Activated T-helper 1 cell treated with anti-CD3 and anti-CD28 coated beads, Interleukin-12 subunit alpha, Interleukin-12 subunit beta, Interleukin-2, Interleukin-4 antibody, amounts not matched to agents 30 ng/mL and 10 ng/mL and 1 ng/mL, durations not matched to agents 14 hours and 24 hours and 36 hours (primary cell): ENCODE results near the gene RANBP1. TPM values are rescaled to one million over a fixed set of nuclear protein-coding genes. Genes with fewer than 3 reads are reported as not detected.
A peak's percentile ranks its signal among the peaks of the same experiment; 100 is the strongest.

Experiments used
- DNase-seq: peaks from one replicate; pipeline ENCODE4 v3.0.0; 2021; ENCODE audit warnings: low spot score
- H3K27ac Mint-ChIP-seq: one replicate; pipeline ENCODE4 v1.8.0; 2021; ENCODE audit warnings: mild to moderate bottlenecking, mixed read lengths
- H3K27me3 Mint-ChIP-seq: one replicate; pipeline ENCODE4 v1.8.0; 2022; ENCODE audit warnings: mild to moderate bottlenecking, moderate library complexity, mixed read lengths; ENCODE audit not compliant: insufficient read depth
- H3K36me3 Mint-ChIP-seq: one replicate; pipeline ENCODE4 v1.8.0; 2021; ENCODE audit warnings: low read depth, mixed read lengths
- H3K4me1 Mint-ChIP-seq: one replicate; pipeline ENCODE4 v1.8.0; 2021; ENCODE audit warnings: low read depth, mixed read lengths
- H3K4me3 Mint-ChIP-seq: one replicate; pipeline ENCODE4 v1.8.0; 2021; ENCODE audit warnings: mild to moderate bottlenecking, moderate library complexity, mixed read lengths
- H3K9me3 Mint-ChIP-seq: one replicate; pipeline ENCODE4 v1.8.0; 2021; ENCODE audit warnings: mixed read lengths
- intact Hi-C: fragments of 100-400 bp; cut with micrococcal nuclease; formaldehyde crosslinking; loops from one replicate; pipeline ENCODE4 v1.15.1; 2024
- total RNA-seq: library from RNA; stranded (reverse); gene quantifications from 2 replicates; pipeline ENCODE4 v1.2.3, GENCODE V29; 2022

RANBP1 gene
- total RNA-seq, 1 donor from 2014 or later: 509 TPM

DNA sequence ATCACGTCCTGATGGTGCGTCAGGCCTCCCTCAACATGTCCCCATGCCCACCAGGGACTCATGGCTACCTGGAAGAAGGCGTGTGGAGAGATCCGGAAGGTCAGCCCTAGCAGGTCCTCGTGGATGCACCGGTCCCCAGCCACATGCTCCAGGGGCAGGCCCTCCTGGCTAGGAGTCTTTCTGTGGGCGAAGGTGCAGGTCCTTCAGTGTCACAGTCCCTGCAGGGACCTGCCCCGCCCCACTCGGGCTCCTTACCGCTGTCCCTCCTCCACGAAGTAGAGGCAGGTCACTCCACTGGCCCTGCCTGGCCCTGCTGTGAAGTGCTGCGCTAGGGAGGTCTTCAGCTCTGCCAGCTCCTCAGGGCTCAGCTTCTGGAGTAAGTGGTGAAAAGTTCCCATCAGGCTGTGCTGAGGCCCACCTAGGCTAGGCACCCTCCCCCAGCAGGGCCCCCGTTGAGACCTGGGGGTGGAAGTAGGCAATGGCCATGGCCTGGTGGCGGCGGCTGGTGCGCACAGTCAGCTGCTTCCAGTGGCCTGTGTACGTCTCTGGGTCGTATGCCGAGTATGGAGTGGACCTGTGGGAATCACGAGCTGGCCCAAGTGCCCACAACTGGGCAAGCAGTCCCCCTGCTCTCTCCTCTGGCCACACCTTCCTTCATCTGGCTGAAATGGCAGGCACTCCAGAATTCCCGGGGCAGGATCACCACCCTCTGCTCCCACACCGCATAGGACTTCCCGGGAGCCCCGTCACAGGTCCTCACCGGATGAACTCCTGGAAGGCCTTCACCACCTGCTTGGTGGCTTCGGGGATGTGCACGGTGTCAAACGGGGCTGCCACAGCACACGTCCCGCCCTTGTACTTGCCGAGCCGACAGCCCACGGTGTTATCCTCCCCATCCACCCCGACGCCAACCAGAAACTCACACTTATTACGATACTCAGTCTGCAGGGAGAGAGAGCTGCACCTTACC, 1.1 kb upstream of the RANBP1 start:
- peaks cover 3% of the 10 kb centered on the region for H3K27me3 Mint-ChIP-seq
- peaks cover 43% of the 10 kb centered on the region for H3K36me3 Mint-ChIP-seq
- DNase-seq: no peak
- peak overlapping the region; percentile 81 for H3K4me3 Mint-ChIP-seq
- intact Hi-C loops: loop anchor here (10.0 kb wide), 1 partner anchor 890 kb away; the partner anchor contains the start of gene THAP7
- no peaks in the 10 kb centered on the region for H3K9me3 Mint-ChIP-seq
- peak overlapping the region; percentile 74 for H3K27ac Mint-ChIP-seq
- H3K4me1 Mint-ChIP-seq: peaks cover 47% of the 10 kb centered on the region

DNA sequence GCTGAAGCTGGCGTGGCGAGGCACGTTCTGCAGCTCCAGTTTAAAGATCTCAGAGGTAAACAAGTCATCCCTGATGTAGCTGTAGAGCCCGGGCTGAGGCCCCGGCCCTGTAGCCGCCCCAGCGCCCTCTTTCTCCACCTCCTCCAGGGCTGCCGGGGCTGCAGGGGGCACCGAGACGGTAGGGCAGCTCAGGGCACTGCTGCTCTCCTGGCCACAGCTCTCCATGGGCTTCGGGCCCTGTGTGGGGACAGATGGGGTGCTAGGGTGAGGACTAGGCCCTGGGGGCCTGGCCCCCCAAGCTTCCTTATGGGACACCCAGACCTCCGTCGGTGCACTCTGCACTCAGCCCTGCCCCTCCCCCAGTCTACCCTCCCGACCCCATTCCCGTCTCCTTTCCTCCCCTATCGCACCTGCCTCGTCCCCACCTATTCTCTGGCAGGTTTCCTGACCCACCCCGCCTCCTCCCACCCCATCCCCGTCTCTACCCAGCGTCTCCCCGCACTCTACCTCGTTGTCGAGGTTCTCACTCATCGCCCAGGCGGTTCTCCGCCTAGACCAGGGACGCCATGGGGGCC, 559 bp downstream of the RANBP1 start:
- peak overlapping the region; percentile 96 for H3K27ac Mint-ChIP-seq
- H3K9me3 Mint-ChIP-seq: no peaks in the 10 kb centered on the region
- H3K4me1 Mint-ChIP-seq: peaks cover 37% of the 10 kb centered on the region
- peaks cover 3% of the 10 kb centered on the region for H3K27me3 Mint-ChIP-seq
- no peak for DNase-seq
- intact Hi-C loops: loop anchor here (10.0 kb wide), 1 partner anchor 888 kb away; the partner anchor contains the start of gene THAP7
- H3K36me3 Mint-ChIP-seq: peaks cover 44% of the 10 kb centered on the region
- H3K4me3 Mint-ChIP-seq: peak overlapping the region; percentile 94

DNA sequence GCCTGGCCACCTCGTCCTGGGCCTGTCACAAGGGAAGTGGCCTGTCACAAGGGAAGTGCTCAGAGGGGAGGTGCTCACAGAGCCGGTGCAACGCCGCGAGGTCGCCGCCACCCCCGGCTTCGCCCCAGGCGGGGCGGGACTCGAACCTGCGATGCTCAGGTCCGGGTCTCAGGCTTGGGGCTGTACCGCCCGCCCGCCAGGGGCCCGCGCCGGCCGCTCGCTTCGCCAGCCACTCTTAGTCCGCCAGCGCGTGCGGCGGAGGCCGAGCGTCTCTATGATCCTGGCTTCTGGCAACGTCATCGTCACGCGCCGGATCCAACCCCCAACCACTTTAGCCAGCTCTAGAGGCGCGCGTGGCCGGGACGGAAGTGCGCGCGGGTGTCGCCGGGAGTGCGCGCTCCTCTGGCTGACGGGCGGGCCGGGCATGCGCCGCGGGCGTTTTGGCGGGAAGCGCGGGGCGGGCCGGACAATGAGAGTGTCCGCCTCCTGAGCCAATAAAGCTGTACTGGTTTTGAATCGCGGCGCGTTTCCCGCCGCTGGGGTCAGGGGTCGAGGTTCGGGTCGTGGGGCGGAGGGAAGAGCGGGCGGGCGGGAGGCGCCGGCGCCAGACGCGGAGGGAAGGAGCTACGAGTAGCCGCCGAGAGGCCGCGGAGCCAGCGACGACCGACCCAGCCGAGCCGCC, 1.2 kb downstream of the RANBP1 start, which contains the start of gene TRMT2A:
Gene TRMT2A, minus strand, starts transcription at position 276 of the 682 bp plus-strand sequence. CDS start 320 bp downstream, outside the sequence.
- Mint-ChIP-seq H3K4me3 (peak within 1 kb of the TSS; percentile 97), H3K9me3 (no peaks in the 10 kb centered on the region), H3K36me3 (peaks cover 42% of the 10 kb centered on the region), H3K4me1 (peaks cover 30% of the 10 kb centered on the region), H3K27me3 (peaks cover 3% of the 10 kb centered on the region), H3K27ac (peak within 1 kb of the TSS; percentile 96)
- intact Hi-C loops: loop anchor here (1.0 to 10.0 kb wide), 6 partner anchors 14 to 888 kb away; partner anchors contain the start of genes ARVCF, DGCR6L, DGCR8 and THAP7
- peak; percentile 97 for DNase-seq

DNA sequence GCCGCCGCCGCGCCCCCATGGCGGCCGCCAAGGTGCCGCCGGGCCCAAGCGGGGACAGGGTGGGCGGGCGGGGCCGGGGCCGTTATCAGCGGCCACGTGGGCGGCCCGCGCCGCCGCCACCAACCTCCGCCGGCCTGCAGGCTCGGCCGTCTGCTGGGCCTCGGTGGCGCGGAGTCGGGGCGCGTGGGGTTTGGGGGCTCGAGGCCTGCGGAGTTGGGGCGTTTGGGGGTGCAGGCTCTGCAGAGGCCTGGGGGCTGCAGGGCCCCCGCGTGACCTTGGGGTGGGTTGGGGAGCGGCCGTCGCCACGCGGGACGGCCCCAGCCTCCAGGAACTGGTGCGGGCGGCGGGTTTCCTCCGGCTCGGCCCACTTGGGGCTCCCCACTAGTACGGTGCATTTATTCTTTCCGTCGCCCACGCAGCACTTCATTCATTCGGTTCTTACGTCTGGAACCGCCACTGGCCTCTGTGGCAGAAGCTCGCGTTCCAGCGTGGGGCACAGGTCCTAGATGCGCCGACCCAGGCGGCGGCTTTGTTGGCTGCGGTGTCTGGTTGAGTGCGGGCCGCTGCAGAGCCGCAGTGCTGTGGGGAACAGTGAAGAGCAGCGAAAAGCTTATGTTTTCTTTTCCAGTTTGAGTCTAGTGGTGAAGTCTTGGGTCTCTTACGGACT, 1.9 kb downstream of the RANBP1 start:
- intact Hi-C loops: loop anchor here (1.0 to 10.0 kb wide), 6 partner anchors 14 to 887 kb away; partner anchors contain the start of genes ARVCF, DGCR6L, DGCR8 and THAP7
- peak overlapping the region; percentile 97 for H3K4me3 Mint-ChIP-seq
- DNase-seq: peak; percentile 61
- H3K36me3 Mint-ChIP-seq: peaks cover 47% of the 10 kb centered on the region
- H3K4me1 Mint-ChIP-seq: peaks cover 26% of the 10 kb centered on the region
- H3K27me3 Mint-ChIP-seq: peaks cover 3% of the 10 kb centered on the region
- H3K9me3 Mint-ChIP-seq: no peaks in the 10 kb centered on the region
- peak overlapping the region; percentile 86 for H3K27ac Mint-ChIP-seq

DNA sequence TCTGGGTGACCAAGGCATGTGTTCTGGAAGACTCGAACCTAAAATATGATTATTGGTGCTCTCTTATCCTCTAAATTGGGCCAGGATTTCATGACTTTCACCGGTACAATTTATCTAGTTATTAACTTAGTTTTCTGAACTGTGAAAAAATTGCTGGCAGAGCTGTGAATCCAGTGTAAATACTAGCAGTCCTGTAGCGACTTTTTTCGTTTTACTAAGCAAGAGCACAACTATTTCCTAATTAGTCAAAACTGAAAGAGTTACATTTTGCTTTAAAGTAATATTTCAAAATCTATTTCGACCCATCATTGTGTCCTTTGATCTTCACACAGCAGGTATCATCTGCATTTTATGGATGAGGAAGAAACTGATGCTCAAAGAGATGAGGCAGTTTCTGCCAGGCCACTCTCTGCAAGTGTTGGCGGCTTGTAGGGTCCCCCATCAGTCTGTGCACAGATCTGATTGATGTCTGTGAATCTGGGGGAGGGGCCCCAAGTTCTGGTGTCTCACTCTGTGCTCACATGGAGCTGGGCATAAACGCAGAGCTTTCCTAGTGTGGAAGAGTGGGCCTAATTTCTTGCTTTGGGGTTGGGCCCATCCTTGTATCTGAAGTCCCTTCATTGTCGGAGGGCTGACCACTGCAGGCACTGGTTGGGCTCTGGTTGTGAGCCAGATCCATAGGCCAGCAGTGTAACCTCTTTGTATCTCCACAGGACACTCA, 2.6 kb downstream of the RANBP1 start:
- DNase-seq: no peak
- Mint-ChIP-seq H3K4me1 (peaks cover 26% of the 10 kb centered on the region), H3K27me3 (peaks cover 3% of the 10 kb centered on the region), H3K9me3 (no peaks in the 10 kb centered on the region), H3K36me3 (peaks cover 50% of the 10 kb centered on the region), H3K4me3 (peak overlapping the region; percentile 97), H3K27ac (peak overlapping the region; percentile 86)
- intact Hi-C loops: loop anchor here (10.0 kb wide), 1 partner anchor 886 kb away; the partner anchor contains the start of gene THAP7

DNA sequence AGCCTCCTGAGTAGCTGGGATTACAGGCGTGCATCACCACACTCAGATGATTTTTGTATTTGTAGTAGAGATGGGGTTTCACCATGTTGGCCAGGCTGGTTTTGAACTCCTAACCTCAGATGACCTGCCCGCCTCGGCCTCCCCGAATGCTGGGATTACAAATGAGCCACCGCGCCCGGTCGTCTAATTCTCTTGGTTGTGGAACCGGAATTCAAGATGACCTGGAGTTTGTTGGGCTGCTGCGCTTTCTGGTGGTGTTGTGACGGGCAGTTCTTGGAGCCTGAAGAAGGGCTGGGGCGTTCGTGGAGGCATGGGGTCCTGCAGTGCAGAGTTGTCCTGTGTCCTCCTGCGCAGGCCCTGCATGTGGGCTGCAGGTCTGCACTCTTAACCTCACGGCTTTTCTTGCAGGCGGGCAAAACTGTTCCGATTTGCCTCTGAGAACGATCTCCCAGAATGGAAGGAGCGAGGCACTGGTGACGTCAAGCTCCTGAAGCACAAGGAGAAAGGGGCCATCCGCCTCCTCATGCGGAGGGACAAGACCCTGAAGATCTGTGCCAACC, 6.0 kb downstream of the RANBP1 start:
- Mint-ChIP-seq H3K27me3 (no peaks in the 10 kb centered on the region), H3K4me3 (peak overlapping the region; percentile 37), H3K36me3 (peaks cover 52% of the 10 kb centered on the region), H3K27ac (no peak overlapping the region), H3K9me3 (no peaks in the 10 kb centered on the region), H3K4me1 (peaks cover 16% of the 10 kb centered on the region)
- intact Hi-C loops: no loop called here
- no peak for DNase-seq

DNA sequence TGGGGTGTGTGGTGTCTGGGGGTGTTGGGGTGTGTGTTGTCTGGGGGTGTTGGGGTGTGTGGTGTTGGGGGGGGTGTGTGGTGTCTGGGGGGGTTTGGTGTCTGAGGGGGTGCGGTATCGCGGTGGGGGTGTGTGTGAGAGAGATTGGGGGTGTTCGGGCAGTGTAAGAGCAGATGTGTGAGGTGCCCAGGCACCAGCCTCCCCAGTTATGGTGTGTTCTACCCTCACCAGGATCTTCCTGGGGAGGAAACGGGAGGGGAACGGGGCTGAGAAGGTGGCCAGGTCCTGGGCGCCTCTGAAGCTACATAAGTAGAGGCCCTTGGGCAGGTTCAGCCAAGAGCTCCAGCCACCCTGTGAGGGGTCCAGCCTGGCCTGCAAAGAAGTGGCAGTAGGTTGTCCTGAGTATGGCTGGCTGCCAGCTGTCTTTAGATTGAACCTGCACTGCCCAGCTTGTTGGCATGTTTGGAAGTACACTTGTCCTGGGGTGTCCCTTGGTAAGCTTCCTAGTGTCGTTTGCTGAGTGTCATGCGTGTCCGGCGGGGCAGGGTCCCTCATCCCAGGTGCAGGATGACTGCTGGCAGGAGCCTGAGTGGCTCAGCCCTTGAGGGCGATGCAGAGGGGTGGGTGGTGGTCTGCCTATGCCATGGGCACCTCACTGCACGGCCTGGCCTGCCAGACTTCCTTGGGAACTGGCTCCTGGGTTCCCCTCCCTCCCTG, 7.6 kb downstream of the RANBP1 start:
- Mint-ChIP-seq H3K4me3 (no peak overlapping the region), H3K27ac (no peak overlapping the region), H3K9me3 (no peaks in the 10 kb centered on the region), H3K4me1 (peaks cover 15% of the 10 kb centered on the region), H3K27me3 (no peaks in the 10 kb centered on the region), H3K36me3 (peaks cover 54% of the 10 kb centered on the region)
- DNase-seq: no peak
- intact Hi-C loops: no loop called here

DNA sequence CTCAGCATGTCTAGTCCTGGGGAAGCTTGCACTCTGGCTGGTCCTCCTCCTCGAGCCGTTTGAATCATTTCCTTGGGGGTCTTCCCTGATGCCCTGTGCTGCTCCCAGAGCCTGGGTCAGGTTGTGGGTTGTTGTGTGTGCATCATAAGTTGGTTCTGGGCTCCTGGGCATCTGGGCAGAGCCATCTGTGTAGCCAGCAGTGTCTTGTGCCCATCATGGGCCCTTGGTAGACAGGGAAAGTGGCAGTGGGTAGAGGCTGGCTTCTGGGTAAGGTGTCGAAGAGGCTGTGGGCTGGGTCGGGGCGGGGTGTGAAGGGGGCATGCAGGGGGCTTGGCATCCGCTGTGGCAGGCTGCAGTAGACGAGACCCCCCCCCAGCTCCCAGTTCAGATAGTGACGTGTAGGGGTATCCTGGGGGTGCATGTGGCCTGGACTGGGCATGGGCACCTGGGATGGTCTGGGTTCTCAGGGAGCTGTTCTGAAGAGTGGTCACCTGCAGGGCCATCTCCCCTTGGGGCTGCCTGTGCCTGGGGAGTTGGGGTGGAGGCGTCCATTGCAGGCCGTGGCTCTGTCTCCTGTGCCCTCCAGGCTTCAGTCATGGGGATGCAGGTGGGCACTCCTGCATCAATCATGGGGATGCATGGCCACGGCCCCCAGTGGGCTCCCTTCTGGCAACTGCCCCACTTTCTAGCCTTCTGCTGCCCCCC, 8.3 kb downstream of the RANBP1 start:
- Mint-ChIP-seq H3K9me3 (no peaks in the 10 kb centered on the region), H3K4me3 (no peak overlapping the region), H3K27ac (no peak overlapping the region), H3K4me1 (peaks cover 8% of the 10 kb centered on the region), H3K27me3 (no peaks in the 10 kb centered on the region), H3K36me3 (peaks cover 48% of the 10 kb centered on the region)
- intact Hi-C loops: no loop called here
- no peak for DNase-seq

DNA sequence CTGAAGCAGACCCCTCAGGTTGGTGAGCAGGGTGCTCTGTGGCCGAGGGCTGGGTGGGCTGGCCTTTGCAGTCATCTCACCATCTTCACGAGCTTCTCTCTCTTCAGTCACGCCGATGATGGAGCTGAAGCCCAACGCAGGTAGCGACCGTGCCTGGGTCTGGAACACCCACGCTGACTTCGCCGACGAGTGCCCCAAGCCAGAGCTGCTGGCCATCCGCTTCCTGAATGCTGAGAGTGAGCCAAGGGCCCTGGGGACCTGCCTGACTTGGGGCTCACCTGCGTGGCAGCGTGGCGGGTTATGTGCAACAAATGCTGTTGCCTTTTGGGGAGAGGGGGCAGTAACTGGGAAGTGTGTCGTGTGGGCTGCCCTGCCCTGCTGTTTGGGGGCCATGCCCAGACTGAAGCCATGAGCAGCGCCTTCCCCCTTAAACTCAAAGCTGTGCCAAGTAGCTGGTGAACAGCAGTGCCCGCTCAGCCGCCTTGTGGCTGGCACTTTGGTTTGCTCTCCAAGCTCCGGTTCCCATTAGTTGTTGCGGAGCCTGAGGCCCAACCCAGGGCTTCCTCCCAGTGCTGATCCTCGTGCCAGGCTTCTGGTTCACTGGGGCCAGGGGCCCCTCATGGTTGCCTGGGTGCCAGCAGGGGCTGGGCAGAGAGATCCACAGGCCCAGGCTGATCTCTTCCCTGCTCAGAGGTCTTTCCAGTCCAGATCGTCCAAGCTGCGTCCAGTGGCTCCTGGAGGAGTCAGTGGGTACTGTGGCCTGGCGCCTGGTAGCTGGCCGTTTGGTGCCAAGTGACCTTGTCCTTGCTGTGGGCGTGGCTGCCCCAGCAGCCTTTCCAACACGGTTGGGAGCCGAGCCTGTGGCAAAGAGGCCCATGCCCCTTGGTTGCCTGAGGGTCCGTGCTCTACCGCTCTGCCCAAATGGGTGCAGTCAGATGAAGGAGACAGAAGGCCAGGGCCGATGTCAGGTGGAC, 9.6 kb downstream of the RANBP1 start:
- Mint-ChIP-seq H3K27me3 (no peaks in the 10 kb centered on the region), H3K4me3 (no peak overlapping the region), H3K4me1 (no peaks in the 10 kb centered on the region), H3K9me3 (no peaks in the 10 kb centered on the region), H3K36me3 (peaks cover 38% of the 10 kb centered on the region), H3K27ac (no peak overlapping the region)
- intact Hi-C loops: no loop called here
- no peak for DNase-seq
